ENCODE measurements around the gene CPA5. TPM values are rescaled to one million over a fixed set of nuclear protein-coding genes. Genes with fewer than 3 reads are reported as not detected.

The CPA5 gene
- total and polyA plus RNA-seq, 2 donors (not counting 3 experiments of a cell fraction or from before 2014, with no cell fraction given): not detected

- dilution Hi-C loops (cut with MboI; ENCODE audit: extremely low pct_ligation_motif_present, low sequenced_read_pairs) (no loop called here), intact Hi-C loops (cut with micrococcal nuclease) (no loop called here)
- no peaks in the 10 kb centered on the region for H3K79me2 ChIP-seq (ENCODE audit: control insufficient read depth, insufficient read depth, low read length)
- TF ChIP-seq FOS (IDR thresholded peaks at IDR 0.05; ENCODE audit: borderline replicate concordance, insufficient read depth, low read length) (no peak), GATA2 (IDR thresholded peaks at IDR 0.05; ENCODE audit: insufficient read depth, insufficient read length, low read depth, low read length) (no peak), MAX (IDR thresholded peaks at IDR 0.05; ENCODE audit: insufficient read depth, insufficient read length) (no peak), EZH2 (IDR thresholded peaks at IDR 0.05; ENCODE audit: borderline replicate concordance, low read depth, low read length, severe bottlenecking) (no peak), POLR2A (IDR thresholded peaks at IDR 0.05; ENCODE audit: low read depth, low read length) (no peak), POLR2AphosphoS5 (IDR thresholded peaks at IDR 0.05; ENCODE audit: insufficient read depth, low read depth, low read length) (no peak), MYC (IDR thresholded peaks at IDR 0.05; ENCODE audit: low read depth, low read length) (no peak), JUN (IDR thresholded peaks at IDR 0.05; ENCODE audit: borderline replicate concordance, insufficient read depth, insufficient read length, low read depth) (no peak), CTCF (IDR thresholded peaks at IDR 0.05; ENCODE audit: extremely low read depth in 1 of 2, insufficient read depth in 1 of 2, low read depth in 1 of 2, low read length in 2 of 2) (no peak)
- DNase-seq (ENCODE audit: low read depth, low spot score) (no peak), FAIRE-seq (no peak)
- no peaks in the 10 kb centered on the region for H3K36me3 ChIP-seq (ENCODE audit: control insufficient read depth in 2 of 2, extremely low read depth in 1 of 2, insufficient read depth in 2 of 2, low read length in 2 of 2)
- H3K9me1 ChIP-seq (replicated peaks; ENCODE audit: control insufficient read depth, extremely low read depth, insufficient read depth, low read length): no peaks in the 10 kb centered on the region
- ChIA-PET POLR2A (no interaction called here), CTCF (no interaction called here)
- no peak overlapping the region for H3K27ac ChIP-seq (ENCODE audit: insufficient read depth, low read depth, low read length)
- no peaks in the 10 kb centered on the region for H3K4me1 ChIP-seq (ENCODE audit: control insufficient read depth, extremely low read depth, insufficient read depth, low read length)
- H3K9me3 ChIP-seq (replicated peaks; ENCODE audit: control insufficient read depth, insufficient read depth, low read length): no peaks in the 10 kb centered on the region
- no TSS peak for BruUV-seq (replicated peaks)
- H3K4me2 ChIP-seq (ENCODE audit: insufficient read depth, low read length): no peak overlapping the region
- no peaks in the 10 kb centered on the region for H3K27me3 ChIP-seq (ENCODE audit: control insufficient read depth in 2 of 2, insufficient read depth in 2 of 2, low read length in 2 of 2)
- H4K20me1 ChIP-seq (replicated peaks; ENCODE audit: control insufficient read depth, extremely low read depth, insufficient read depth, low read length): no peaks in the 10 kb centered on the region
- H3K4me3 ChIP-seq (replicated peaks in 1 of 3; ENCODE audit: insufficient read depth in 1 of 3, low read depth in 1 of 3, low read length in 3 of 3): no peak overlapping the region
- no peak overlapping the region for H3K9ac ChIP-seq (replicated peaks; ENCODE audit: extremely low read depth, insufficient read depth, low read length)
- H2AFZ ChIP-seq (ENCODE audit: low read depth, low read length): no peak overlapping the region
These were observed 34.9 kb downstream of the CPA5 start for GRCh38 chr7:130379532-130379920.
